ENCODE measurements around the gene TPRA1. TPM values are rescaled to one million over a fixed set of nuclear protein-coding genes. Genes with fewer than 3 reads are reported as not detected.
A peak's percentile ranks its signal among the peaks of the same experiment; 100 is the strongest.

TPRA1 gene
- polyA plus RNA-seq, 2 of the 4 experiments (the other 2 are of a cell fraction): 13.5 to 19.5 TPM

DNA sequence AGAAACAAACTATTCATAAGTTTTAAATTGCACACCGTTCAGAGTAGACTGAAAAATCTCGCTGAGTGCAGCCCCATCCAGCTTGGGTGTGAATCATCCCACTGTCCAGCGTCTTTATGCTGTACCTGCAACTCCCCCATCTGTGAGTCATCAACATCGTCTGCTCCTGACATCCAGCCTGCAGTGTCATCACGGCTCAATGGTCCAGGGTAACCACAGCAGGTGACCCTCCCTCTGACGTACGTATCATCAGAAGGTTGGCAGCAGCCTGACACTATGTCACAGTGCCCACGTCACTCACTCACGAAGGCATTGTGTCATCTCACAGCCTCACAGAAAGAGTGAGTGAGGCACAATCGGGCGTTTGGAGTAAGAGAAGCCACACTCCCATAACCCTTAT, 65.2 kb downstream of the TPRA1 start:
- FAIRE-seq (no peak), DNase-seq (ENCODE audit: low read depth in 1 of 2, low spot score in 1 of 2) (peak; percentile 78 to 88), ATAC-seq (peak; percentile 96 to 99)
- H3K4me2 ChIP-seq: peak overlapping the region; percentile 52
- no peak overlapping the region for H3K4me3 ChIP-seq
- peaks cover 6% of the 10 kb centered on the region; the same call in 1 of the 3 replicates for H3K9me3 ChIP-seq
- CTCF ChIA-PET: interaction anchor here (1.4 kb wide), 1 partner anchor 23 kb away, joined by 5 read pairs; no protein-coding TSS in a partner anchor
- POLR2A ChIA-PET: interaction anchor here (0.5 kb wide), 1 partner anchor 841 kb away, joined by 3 read pairs; no protein-coding TSS in a partner anchor
- H3K4me1 ChIP-seq: peaks cover 12% of the 10 kb centered on the region; the same call in 2 of the 3 replicates
- H3K27ac ChIP-seq: peak overlapping the region; percentile 14 to 50; a peak in 2 of 6 replicates
- TF ChIP-seq FOSL2 (IDR thresholded peaks at IDR 0.05): peak; percentile 67
- peak; percentile 85 for TF ChIP-seq FOSL2 (CRISPR knock-in tag; IDR thresholded peaks at IDR 0.05)
- TF ChIP-seq JUNB (IDR thresholded peaks at IDR 0.05): peak; percentile 38; the same call in 1 of the 2 replicates
- TF ChIP-seq, protein P1, sequence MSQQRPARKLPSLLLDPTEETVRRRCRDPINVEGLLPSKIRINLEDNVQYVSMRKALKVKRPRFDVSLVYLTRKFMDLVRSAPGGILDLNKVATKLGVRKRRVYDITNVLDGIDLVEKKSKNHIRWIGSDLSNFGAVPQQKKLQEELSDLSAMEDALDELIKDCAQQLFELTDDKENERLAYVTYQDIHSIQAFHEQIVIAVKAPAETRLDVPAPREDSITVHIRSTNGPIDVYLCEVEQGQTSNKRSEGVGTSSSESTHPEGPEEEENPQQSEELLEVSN (IDR thresholded peaks at IDR 0.05; ENCODE audit: borderline replicate concordance, low read depth): no peak
- 0 out of 2 replicates have a peak, but pooled peaks have one; percentile 24 for TF ChIP-seq BHLHE40 (IDR thresholded peaks at IDR 0.05; ENCODE audit: low read depth, low read length)
- peak; percentile 63 for TF ChIP-seq MAFK (IDR thresholded peaks at IDR 0.05; ENCODE audit: partially characterized antibody)
- 3% methylated on average over 11 of the region's 11 CpGs for WGBS (ENCODE audit: missing lambda C conversion rate)

DNA sequence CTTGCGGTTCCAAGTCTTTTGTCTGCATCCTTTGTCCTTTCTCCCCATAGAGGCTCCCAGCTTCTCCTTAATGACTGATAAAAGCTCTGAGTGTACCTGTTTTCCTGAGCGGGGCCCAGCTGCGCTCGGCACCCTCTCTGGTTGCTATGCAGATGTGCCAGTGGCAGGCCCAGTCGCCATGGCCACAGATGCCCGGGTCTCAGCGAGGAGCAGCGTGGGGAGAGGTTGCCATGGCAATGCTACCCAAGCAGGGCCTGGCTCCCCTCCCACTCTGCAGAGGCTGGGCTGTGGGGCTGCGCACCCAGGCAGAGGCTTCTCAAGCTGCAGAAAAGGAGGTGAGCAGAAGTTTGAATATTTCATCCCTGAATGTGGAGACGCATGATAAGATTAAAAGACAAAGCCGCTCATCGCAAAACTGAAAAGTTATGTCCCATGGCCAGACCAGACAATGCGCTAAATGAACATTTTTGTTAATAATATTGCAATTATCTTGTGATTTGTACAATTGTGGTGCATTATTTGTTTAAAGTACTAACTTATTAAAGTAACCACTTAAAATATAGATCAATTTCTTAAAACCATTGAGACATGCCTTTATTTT, 66.1 kb downstream of the TPRA1 start:
- FAIRE-seq: no peak
- WGBS (ENCODE audit: missing lambda C conversion rate): 94% methylated on average over 9 of the region's 13 CpGs
- DNase-seq (ENCODE audit: low read depth in 1 of 2, low spot score in 1 of 2): no peak
- ATAC-seq: no peak
- peaks cover 12% of the 10 kb centered on the region; the same call in 2 of the 3 replicates for H3K4me1 ChIP-seq
- no peak for TF ChIP-seq RAD21 (conservative IDR thresholded peaks at IDR 0.05 in 1 of 2, IDR thresholded peaks at IDR 0.05 in 1 of 2)
- TF ChIP-seq FOSL2 (IDR thresholded peaks at IDR 0.05): no peak
- TF ChIP-seq FOSL2 (CRISPR knock-in tag; IDR thresholded peaks at IDR 0.05): no peak
- TF ChIP-seq NR3C1 (IDR thresholded peaks at IDR 0.05): no peak
- TF ChIP-seq RARB (CRISPR knock-in tag; IDR thresholded peaks at IDR 0.05): no peak
- no peak for TF ChIP-seq CBX8 (IDR thresholded peaks at IDR 0.05)
- no peak for TF ChIP-seq RCOR1 (IDR thresholded peaks at IDR 0.05; ENCODE audit: low read depth, low read length)
- no peak for TF ChIP-seq JUNB (IDR thresholded peaks at IDR 0.05)
- TF ChIP-seq HDAC2 (IDR thresholded peaks at IDR 0.05): no peak
- TF ChIP-seq CBX2 (IDR thresholded peaks at IDR 0.05; ENCODE audit: borderline replicate concordance, low read depth): no peak
- no peak for TF ChIP-seq TFCP2L1 (CRISPR knock-in tag; IDR thresholded peaks at IDR 0.05)
- TF ChIP-seq HOXA7 (CRISPR knock-in tag; IDR thresholded peaks at IDR 0.05): no peak
- no peak for TF ChIP-seq PHF8 (IDR thresholded peaks at IDR 0.05; ENCODE audit: borderline replicate concordance, low read depth)
- no peak for TF ChIP-seq NPAS2 (CRISPR knock-in tag; IDR thresholded peaks at IDR 0.05; ENCODE audit: borderline replicate concordance)
- ChIA-PET POLR2A (no interaction called here), CTCF (no interaction called here)
- H3K4me3 ChIP-seq: no peak overlapping the region
- H3K4me2 ChIP-seq: no peak overlapping the region; the same call in 2 of the 3 replicates
- peak overlapping the region in 1 of 2 experiments; percentile 14; a peak in 1 of 6 replicates for H3K27ac ChIP-seq
- peaks cover 6% of the 10 kb centered on the region; the same call in 1 of the 3 replicates for H3K9me3 ChIP-seq

Small RNA genes within 50 kb of the gene (small RNA-seq; reads per million reads assigned to genes)
- gene AC084035.1 (0 reads per million in 6 experiments), gene MIR6825 (0 reads per million in 6 experiments), gene MIR7976 (1.2 to 38.9 (median 20.7) reads per million in 6 experiments)

Other genes with a start within 250 kb of the TPRA1 start
- gene MCM2, start 7.7 kb upstream of the TPRA1 start, polyA plus RNA-seq (2011; rRNA removed): 38.7 and 40.5 TPM in 2 replicates
- 60.2 to 65.7 TPM (median 64.5 TPM) in 3 replicates for gene MCM2, start 7.7 kb upstream of the TPRA1 start, polyA plus RNA-seq (2017; fragmentation: RNase III; extraction: RNeasy Plus Mini Kit Qiagen cat#74134 plus additional on column Dnase treatment)
- 3.8 and 4.2 TPM in 2 replicates for gene PODXL2, start 38.5 kb upstream of the TPRA1 start, polyA plus RNA-seq (2011; rRNA removed)
- gene PODXL2, start 38.5 kb upstream of the TPRA1 start, polyA plus RNA-seq (2017; fragmentation: RNase III; extraction: RNeasy Plus Mini Kit Qiagen cat#74134 plus additional on column Dnase treatment): 5.5 to 6.2 TPM (median 5.5 TPM) in 3 replicates
- 9.7 and 10.7 TPM in 2 replicates for gene ABTB1, start 82.2 kb upstream of the TPRA1 start, polyA plus RNA-seq (2011; rRNA removed)
- 8.1 to 13.2 TPM (median 11.7 TPM) in 3 replicates for gene ABTB1, start 82.2 kb upstream of the TPRA1 start, polyA plus RNA-seq (2017; fragmentation: RNase III; extraction: RNeasy Plus Mini Kit Qiagen cat#74134 plus additional on column Dnase treatment)
- gene MGLL, start 231.8 kb upstream of the TPRA1 start, polyA plus RNA-seq (2011; rRNA removed): 38.5 and 40.2 TPM in 2 replicates
- 32.6 to 41.5 TPM (median 34.5 TPM) in 3 replicates for gene MGLL, start 231.8 kb upstream of the TPRA1 start, polyA plus RNA-seq (2017; fragmentation: RNase III; extraction: RNeasy Plus Mini Kit Qiagen cat#74134 plus additional on column Dnase treatment)

Measured in A549 (cell line).